A549 treated with CpdA at 1 μM for 4 hours (cell line): ENCODE results near the gene PCDHB6. TPM values are rescaled to one million over a fixed set of nuclear protein-coding genes. Genes with fewer than 3 reads are reported as not detected.

Source experiments
- total RNA-seq: library from RNA; stranded (reverse); fragments of 200-300 nt; extraction: Qiagen RNA extraction; gene quantifications from 5 replicates; pipeline ENCODE4 v1.2.3, GENCODE V29; 2022; ENCODE audit warnings: low read depth

PCDHB6 gene
- total RNA-seq = 0.89 to 1.2 TPM (median 1.1 TPM) in 5 replicates

DNA sequence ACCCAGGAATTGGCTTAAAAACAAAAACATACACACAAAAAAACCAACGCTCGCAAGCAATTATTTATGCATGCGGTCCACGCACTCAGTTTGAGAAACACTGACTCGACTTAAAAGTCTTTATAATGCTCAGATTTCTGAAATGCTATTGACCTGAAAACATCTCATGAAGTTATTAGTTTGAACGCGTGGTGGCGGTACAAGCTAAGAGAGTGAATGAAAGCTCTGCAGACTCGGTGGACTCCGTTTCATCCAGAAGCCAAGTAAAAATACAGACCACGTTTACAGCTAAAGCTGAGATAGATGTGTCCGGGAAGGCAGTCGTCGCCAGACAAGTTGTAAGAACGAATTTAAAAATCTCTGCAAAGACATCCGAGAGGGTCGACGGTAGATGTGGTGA is at the start of gene PCDHB6:
Gene PCDHB6, plus strand, starts transcription at position 246 of the 400 bp plus-strand sequence. CDS start 201 bp downstream, outside the sequence.

DNA sequence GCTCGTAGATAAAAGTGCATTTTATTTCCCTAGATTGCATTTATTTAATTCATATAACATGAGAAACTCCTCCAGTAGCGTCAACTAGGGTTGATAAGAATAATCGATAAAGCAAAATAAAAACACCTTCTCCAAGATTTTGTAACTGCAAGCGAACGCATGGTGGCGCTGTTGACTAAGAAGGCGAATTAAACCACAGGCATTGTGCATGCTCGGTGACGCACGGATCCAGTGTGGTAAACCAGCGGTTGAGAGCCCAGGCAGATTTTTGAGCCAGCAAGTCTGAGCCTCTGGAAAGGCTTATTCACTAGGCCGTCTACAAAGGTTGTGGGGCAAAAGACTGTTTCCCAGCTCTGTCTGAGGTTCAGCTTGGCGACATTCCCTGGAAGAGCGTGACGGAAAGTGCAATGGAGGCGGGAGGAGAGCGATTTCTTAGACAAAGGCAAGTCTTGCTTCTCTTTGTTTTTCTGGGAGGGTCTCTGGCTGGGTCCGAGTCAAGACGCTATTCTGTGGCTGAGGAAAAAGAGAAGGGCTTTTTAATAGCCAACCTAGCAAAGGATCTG is 49.5 kb upstream of the PCDHB6 start, which contains the start of gene PCDHB3:
Gene PCDHB3, plus strand, starts transcription at position 231 of the 563 bp plus-strand sequence. Its CDS starts 177 bp downstream, at position 408.

DNA sequence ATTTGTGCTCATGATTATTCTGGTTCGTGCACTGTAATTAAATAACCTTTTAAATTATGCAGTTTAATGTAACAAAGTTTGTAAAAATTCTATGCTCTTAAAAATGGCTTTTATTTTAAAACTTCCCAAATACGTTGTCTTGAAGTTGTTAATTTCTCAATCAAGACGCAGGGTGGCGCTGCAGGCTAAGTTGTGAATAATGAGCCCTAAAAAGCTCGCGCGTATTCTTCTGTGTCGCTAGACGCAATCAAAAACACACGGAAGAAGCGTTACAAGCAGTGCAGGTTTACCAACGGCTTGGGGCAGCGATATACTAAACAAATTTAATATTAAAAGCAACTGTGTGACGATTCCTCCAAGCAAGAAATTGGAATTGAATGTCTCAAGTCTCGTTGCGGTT is 28.3 kb upstream of the PCDHB6 start, which contains the start of gene PCDHB4:
Gene PCDHB4, plus strand, starts transcription at position 256 of the 400 bp plus-strand sequence. CDS start 181 bp downstream, outside the sequence.

DNA sequence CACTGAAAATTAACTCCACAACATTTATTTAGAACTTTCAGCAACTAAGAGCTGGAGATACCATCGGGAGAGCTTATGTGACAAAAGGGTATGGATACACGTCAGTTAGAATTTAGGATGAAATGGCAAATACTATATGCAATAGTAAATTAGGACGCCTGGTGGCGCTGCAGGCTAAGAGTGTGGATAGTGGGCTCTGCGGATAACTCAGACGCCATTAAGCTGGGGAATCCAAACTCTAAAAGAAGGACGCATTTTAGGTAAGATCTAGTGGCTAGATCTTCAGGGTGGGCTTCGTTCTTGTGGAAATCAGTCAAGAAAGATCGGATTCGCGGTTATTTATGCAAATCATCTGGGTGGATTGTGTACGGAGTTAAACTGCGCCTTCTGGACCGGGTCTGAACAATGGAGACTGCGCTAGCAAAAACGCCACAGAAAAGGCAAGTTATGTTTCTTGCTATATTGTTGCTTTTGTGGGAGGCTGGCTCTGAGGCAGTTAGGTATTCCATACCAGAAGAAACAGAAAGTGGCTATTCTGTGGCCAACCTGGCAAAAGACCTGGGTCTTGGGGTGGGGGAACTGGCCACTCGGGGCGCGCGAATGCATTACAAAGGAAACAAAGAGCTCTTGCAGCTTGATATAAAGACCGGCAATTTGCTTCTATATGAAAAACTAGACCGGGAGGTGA is 14.7 kb upstream of the PCDHB6 start, which contains the start of gene PCDHB5:
Gene PCDHB5, plus strand, starts transcription at position 177 of the 688 bp plus-strand sequence. Its CDS starts 229 bp downstream, at position 406.

DNA sequence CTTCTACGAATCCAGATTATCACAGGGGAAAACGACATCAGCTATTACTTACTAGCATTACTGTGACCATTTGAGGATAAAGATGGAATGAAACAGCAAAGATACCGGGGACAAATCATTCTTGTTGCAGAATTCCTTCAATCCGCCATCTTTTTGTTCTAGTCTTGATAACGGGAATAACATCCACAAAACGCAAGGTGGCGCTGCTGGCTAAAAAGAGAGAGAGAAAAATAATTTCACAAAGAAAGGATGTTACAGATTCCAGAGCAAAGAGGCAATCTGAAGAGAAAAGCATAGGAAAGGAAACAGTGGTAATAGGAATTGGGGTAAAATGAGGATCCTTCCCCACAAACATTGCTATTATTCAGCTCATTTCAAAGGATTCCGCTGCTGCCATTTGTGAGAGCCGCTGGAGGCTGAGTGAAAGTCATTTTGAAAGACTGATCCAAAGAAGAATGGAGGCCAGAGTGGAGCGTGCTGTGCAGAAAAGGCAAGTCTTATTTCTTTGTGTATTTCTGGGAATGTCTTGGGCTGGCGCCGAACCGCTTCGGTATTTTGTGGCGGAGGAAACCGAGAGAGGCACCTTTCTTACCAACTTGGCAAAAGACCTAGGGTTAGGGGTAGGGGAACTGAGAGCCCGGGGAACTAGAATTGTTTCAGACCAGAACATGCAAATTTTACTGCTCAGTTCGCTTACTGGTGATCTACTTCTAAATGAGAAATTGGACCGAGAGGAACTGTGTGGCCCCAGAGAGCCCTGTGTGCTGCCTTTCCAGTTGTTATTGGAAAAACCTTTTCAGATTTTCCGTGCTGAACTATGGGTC is 22.7 kb downstream of the PCDHB6 start, which contains the start of gene PCDHB7:
Gene PCDHB7, plus strand, starts transcription at position 264 of the 824 bp plus-strand sequence. Its CDS starts 192 bp downstream, at position 456.

DNA sequence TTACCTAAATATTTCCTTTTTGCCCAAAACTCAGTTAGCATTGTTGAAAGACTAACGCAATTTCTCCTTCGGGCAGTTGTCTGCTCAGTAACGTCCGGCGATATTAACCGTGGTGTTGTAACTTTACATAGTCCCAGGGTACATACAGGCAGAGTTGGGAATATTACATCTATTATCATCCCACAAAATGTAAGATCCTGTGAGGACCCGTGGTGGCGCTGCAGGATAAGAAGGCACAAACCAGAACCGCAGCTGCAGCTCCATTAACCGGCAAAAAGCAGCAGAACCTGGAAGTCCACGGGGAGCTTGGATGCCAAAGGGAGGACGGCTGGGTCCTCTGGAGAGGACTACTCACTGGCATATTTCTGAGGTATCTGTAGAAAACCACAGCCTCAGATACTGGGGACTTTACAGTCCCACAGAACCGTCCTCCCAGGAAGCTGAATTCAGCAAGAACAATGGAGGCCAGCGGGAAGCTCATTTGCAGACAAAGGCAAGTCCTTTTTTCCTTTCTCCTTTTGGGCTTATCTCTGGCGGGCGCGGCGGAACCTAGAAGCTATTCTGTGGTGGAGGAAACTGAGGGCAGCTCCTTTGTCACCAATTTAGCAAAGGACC is 27.8 kb downstream of the PCDHB6 start, which contains the start of gene PCDHB8:
Gene PCDHB8, plus strand, starts transcription at position 214 of the 615 bp plus-strand sequence. Its CDS starts 245 bp downstream, at position 459.

DNA sequence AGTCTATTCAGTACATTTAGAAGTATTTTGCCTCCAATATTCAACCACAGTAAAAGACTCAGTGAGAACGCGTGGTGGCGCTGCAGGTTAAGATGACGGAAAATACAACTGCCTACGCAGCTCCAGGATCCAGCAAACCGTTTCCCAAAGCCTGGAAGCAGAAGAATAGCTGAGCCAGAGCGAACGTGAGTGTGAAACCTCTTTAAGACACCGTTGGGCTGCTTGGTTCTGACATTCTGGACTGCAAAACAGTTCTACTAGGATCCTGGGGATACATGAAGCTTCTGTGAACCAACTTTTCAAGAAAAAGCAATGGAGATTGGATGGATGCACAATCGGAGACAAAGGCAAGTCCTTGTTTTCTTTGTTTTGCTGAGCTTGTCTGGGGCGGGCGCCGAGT is 32.4 kb downstream of the PCDHB6 start, which contains the start of gene PCDHB16:
Gene PCDHB16, plus strand, starts transcription at position 140 of the 400 bp plus-strand sequence. Its CDS starts 173 bp downstream, at position 313.

DNA sequence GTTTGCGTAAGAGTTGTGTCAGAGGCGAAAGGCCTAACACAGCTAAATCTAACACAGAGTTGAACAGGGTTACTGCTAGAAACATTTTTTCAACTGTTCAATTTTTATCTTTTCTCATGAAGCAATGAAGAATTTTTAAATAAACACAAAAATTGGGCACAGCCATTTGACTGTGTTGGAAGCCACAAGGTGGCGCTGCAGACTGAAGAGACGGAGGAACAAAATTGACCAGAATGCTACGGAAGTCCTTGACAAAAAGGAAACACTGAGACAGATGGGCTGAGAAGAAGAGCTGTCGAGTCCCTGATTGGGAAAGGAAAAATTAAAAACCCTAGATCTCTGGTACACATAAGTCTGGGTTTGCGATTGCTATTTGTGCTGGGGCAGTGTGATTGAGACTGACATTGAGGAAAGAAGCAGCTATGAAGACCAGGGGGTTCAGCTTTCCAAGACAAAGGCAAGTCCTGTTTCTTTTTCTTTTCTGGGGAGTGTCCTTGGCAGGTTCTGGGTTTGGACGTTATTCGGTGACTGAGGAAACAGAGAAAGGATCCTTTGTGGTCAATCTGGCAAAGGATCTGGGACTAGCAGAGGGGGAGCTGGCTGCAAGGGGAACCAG is 37.1 kb downstream of the PCDHB6 start, which contains the start of gene PCDHB9:
Gene PCDHB9, plus strand, starts transcription at position 265 of the 616 bp plus-strand sequence. Its CDS starts 158 bp downstream, at position 423.

DNA sequence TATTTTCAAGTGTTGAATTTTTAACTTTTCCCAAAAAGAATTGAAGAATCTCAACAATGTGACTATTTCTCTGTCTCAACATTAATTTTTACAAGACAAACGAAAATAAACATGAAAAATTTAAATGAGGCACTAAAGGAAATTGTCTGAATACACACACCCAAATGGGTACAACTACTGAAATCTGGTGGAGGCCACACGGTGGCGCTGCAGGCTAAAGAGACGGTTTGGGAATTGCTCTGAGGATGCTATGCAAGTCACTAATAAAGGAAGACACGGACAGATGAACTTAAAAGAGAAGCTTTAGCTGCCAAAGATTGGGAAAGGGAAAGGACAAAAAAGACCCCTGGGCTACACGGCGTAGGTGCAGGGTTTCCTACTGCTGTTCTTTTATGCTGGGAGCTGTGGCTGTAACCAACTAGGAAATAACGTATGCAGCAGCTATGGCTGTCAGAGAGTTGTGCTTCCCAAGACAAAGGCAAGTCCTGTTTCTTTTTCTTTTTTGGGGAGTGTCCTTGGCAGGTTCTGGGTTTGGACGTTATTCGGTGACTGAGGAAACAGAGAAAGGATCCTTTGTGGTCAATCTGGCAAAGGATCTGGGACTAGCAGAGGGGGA is 42.4 kb downstream of the PCDHB6 start, which contains the start of gene PCDHB10:
Gene PCDHB10, plus strand, starts transcription at position 244 of the 616 bp plus-strand sequence. Its CDS starts 200 bp downstream, at position 444.

DNA sequence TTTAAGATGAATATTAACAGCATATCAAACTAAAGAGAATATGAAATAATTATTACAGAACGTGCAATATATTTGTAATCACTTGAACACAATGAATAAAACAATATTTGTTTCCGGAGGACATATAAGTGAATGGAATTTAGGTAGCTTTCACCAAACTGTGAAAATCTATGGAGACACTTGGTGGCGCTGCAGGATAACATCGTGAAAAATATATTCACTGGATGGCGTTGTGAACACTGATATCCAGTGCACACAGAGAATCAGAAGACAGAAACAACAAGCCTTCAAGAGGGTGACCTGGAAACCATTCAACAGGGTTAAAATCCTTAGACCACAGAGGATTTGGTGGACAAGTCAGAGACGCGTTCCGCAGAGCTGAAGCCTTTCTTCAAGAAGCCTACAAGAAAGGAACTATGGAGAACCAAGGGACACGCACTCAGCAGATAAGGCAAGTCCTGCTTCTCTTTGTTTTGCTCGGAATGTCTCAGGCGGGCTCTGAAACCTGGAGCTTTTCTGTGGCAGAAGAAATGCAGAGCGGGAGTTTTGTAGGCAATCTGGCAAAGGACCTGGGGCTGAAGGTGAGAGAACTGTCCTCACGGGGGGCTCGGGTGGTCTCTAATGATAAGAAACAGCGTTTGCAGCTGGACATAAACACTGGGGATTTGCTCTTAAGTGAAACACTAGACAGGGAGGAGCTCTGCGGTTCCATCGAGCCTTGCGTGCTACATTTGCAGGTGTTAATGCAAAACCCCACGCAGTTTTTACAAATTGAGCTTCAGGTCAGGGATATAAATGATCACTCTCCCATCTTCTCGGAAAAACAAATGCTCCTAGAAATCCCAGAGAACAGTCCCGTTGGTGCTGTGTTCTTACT is 49.7 kb downstream of the PCDHB6 start, which contains the start of gene PCDHB11:
Gene PCDHB11, plus strand, starts transcription at position 269 of the 877 bp plus-strand sequence. Its CDS starts 148 bp downstream, at position 417.

Other genes starting within 250 kb of the PCDHB6 start
- gene PCDHAC1, start 223.8 kb upstream of the PCDHB6 start, total RNA-seq = 1.1 to 1.4 TPM (median 1.2 TPM) in 5 replicates
- 2.3 to 4.8 TPM (median 2.6 TPM) in 5 replicates for gene PCDHAC2, start 183.6 kb upstream of the PCDHB6 start, total RNA-seq
- gene PCDHB1, start 98.7 kb upstream of the PCDHB6 start, total RNA-seq = not detected in 5 replicates
- 2.7 to 5.4 TPM (median 3.7 TPM) in 5 replicates for gene PCDHB2, start 55.4 kb upstream of the PCDHB6 start, total RNA-seq
- 0.02 to 0.06 TPM (median 0.05 TPM) in 3 of 5 replicates, not detected in the others for gene PCDHB3, start 49.6 kb upstream of the PCDHB6 start, total RNA-seq
- 0.03 to 0.09 TPM (median 0.06 TPM) in 4 of 5 replicates, not detected in the other for gene PCDHB4, start 28.2 kb upstream of the PCDHB6 start, total RNA-seq
- gene PCDHB5, start 14.9 kb upstream of the PCDHB6 start, total RNA-seq = 1.2 to 1.9 TPM (median 1.5 TPM) in 5 replicates
- 0.01 TPM in 1 of 5 replicates, not detected in the others for gene PCDHB7, start 22.6 kb downstream of the PCDHB6 start, total RNA-seq
- gene PCDHB8, start 27.7 kb downstream of the PCDHB6 start, total RNA-seq = 0.24 to 0.42 TPM (median 0.37 TPM) in 5 replicates
- gene PCDHB16, start 32.3 kb downstream of the PCDHB6 start, total RNA-seq = 0.05 to 0.10 TPM (median 0.08 TPM) in 4 of 5 replicates, not detected in the other
- gene PCDHB9, start 37.1 kb downstream of the PCDHB6 start, total RNA-seq = 0.01 to 0.03 TPM in 2 of 5 replicates, not detected in the others
- 0.03 to 0.06 TPM in 2 of 5 replicates, not detected in the others for gene PCDHB10, start 42.3 kb downstream of the PCDHB6 start, total RNA-seq
- gene PCDHB11, start 49.6 kb downstream of the PCDHB6 start, total RNA-seq = 0.06 to 0.14 TPM (median 0.09 TPM) in 5 replicates
- gene PCDHB12, start 58.7 kb downstream of the PCDHB6 start, total RNA-seq = 0.07 TPM in 1 of 5 replicates, not detected in the others
- 0.02 to 0.08 TPM (median 0.07 TPM) in 5 replicates for gene PCDHB13, start 63.9 kb downstream of the PCDHB6 start, total RNA-seq
- 0.06 to 0.13 TPM (median 0.09 TPM) in 5 replicates for gene PCDHB14, start 73.3 kb downstream of the PCDHB6 start, total RNA-seq
- gene PCDHB15, start 95.3 kb downstream of the PCDHB6 start, total RNA-seq = 0.05 to 0.07 TPM (median 0.06 TPM) in 4 of 5 replicates, not detected in the other
- gene SLC25A2, start 154.0 kb downstream of the PCDHB6 start, total RNA-seq = not detected in 5 replicates
- 66.8 to 81.4 TPM (median 74.0 TPM) in 5 replicates for gene TAF7, start 170.7 kb downstream of the PCDHB6 start, total RNA-seq
- gene PCDHGA1, start 180.5 kb downstream of the PCDHB6 start, total RNA-seq = 0.27 to 0.49 TPM (median 0.31 TPM) in 5 replicates
- 0.44 to 0.73 TPM (median 0.59 TPM) in 5 replicates for gene PCDHGA2, start 188.7 kb downstream of the PCDHB6 start, total RNA-seq
- gene PCDHGA3, start 193.8 kb downstream of the PCDHB6 start, total RNA-seq = 0.05 to 0.09 TPM in 2 of 5 replicates, not detected in the others
- 1.0 to 2.1 TPM (median 1.9 TPM) in 5 replicates for gene PCDHGB1, start 200.0 kb downstream of the PCDHB6 start, total RNA-seq
- gene PCDHGA4, start 205.0 kb downstream of the PCDHB6 start, total RNA-seq = 0.08 to 0.20 TPM (median 0.10 TPM) in 5 replicates
- 0.07 to 0.19 TPM (median 0.17 TPM) in 5 replicates for gene PCDHGB2, start 209.9 kb downstream of the PCDHB6 start, total RNA-seq
- gene PCDHGA5, start 214.1 kb downstream of the PCDHB6 start, total RNA-seq = 0.11 to 0.17 TPM (median 0.15 TPM) in 5 replicates
- 0.15 to 0.35 TPM (median 0.20 TPM) in 5 replicates for gene PCDHGB3, start 220.2 kb downstream of the PCDHB6 start, total RNA-seq
- gene PCDHGA6, start 223.8 kb downstream of the PCDHB6 start, total RNA-seq = 0.13 to 0.28 TPM (median 0.22 TPM) in 5 replicates
- gene PCDHGA7, start 232.7 kb downstream of the PCDHB6 start, total RNA-seq = 0.72 to 1.3 TPM (median 0.96 TPM) in 5 replicates
- 0.66 to 1.0 TPM (median 0.73 TPM) in 5 replicates for gene PCDHGB4, start 237.6 kb downstream of the PCDHB6 start, total RNA-seq
- gene PCDHGA8, start 242.6 kb downstream of the PCDHB6 start, total RNA-seq = 0.02 TPM in 2 of 5 replicates, not detected in the others
- gene PCDHGB5, start 247.9 kb downstream of the PCDHB6 start, total RNA-seq = 1.9 to 2.8 TPM (median 2.4 TPM) in 5 replicates